Measurements from ENCODE around the gene ANKLE1. TPM values are rescaled to one million over a fixed set of nuclear protein-coding genes. Genes with fewer than 3 reads are reported as not detected.

ANKLE1 gene
- total and polyA plus RNA-seq, 10 of the 15 experiments (the other 5 are each of a cell fraction or from before 2014, with no cell fraction given): 2.2 to 17.9 (median 10.9) TPM

DNA sequence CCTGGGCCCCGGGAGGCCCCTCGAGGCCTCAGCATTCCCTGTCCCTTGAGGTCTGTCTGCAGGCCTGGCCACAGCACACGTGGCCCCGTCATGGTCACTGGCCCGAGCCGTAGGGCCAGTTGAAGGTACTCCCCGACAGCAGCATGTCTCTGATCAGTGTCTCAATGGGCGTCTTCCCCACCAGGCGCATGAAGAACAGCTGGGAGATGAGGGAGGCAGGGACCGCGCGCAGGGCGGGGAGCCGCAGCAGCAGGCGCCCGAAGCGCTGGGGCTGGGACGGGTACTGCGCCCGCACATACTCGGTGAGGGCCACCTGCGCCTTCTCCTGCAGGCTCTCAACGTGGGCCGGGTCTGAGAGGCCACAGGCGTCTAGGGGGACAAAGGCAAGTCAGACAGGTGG lies 49.4 kb upstream of the ANKLE1 start:
- no peak overlapping the region for H3K4me3 ChIP-seq
- ChIA-PET RAD21 (ENCODE audit: unreplicated experiment) (no interaction called here), POLR2A (no interaction called here), CTCF (interaction anchor here (1.5 kb wide), 1 partner anchor 28 kb away, joined by 4 read pairs; no protein-coding TSS in a partner anchor), SMC1A (ENCODE audit: uncharacterized antibody, unreplicated experiment) (no interaction called here)
- no peak overlapping the region for H3K27ac ChIP-seq (ENCODE audit: control insufficient read depth, insufficient read depth)
- FAIRE-seq: no peak
- 0 out of 2 replicates have a peak, but pooled peaks cover 4% of the 10 kb centered on the region for H3K4me1 ChIP-seq (ENCODE audit: control insufficient read depth, insufficient read depth, low read length)
- ATAC-seq: no peak
- no peak for DNase-seq (ENCODE audit: low read depth, low spot score)
- intact Hi-C loops (cut with micrococcal nuclease; ENCODE audit: unreplicated experiment) (no loop called here), in situ Hi-C loops (cut with MboI) (no loop called here)
- BruUV-seq (replicated peaks): no TSS peak
- WGBS (ENCODE audit: insufficient coverage, insufficient replicate concordance, low lambda C conversion rate, missing lambda C conversion rate): 82% methylated on average over 25 of the region's 25 CpGs
- peaks cover 10% of the 10 kb centered on the region for H3K79me2 ChIP-seq (ENCODE audit: control insufficient read depth, insufficient read depth, low read length)
- no peak overlapping the region for H3K9ac ChIP-seq (ENCODE audit: control insufficient read depth, insufficient read depth, low read length)
- H3K27me3 ChIP-seq (replicated peaks in 1 of 2; ENCODE audit: control insufficient read depth in 2 of 2, insufficient read depth in 2 of 2, low read length in 1 of 2): no peaks in the 10 kb centered on the region
- H3K9me3 ChIP-seq (replicated peaks; ENCODE audit: control insufficient read depth, insufficient read depth, low read length): no peaks in the 10 kb centered on the region
- H2AFZ ChIP-seq (ENCODE audit: control insufficient read depth, low read depth, low read length): no peak overlapping the region
- no peak overlapping the region for H3K4me2 ChIP-seq (ENCODE audit: control insufficient read depth, insufficient read depth)
- H4K20me1 ChIP-seq (ENCODE audit: control insufficient read depth, insufficient read depth): no peaks in the 10 kb centered on the region
- H3K36me3 ChIP-seq (ENCODE audit: control insufficient read depth in 2 of 2, insufficient read depth in 2 of 2, low read length in 1 of 2): no peaks in the 10 kb centered on the region; a peak in 1 of 4 replicates
- TF ChIP-seq YY1 (IDR thresholded peaks at IDR 0.05; ENCODE audit: low read depth, low read length): no peak

DNA sequence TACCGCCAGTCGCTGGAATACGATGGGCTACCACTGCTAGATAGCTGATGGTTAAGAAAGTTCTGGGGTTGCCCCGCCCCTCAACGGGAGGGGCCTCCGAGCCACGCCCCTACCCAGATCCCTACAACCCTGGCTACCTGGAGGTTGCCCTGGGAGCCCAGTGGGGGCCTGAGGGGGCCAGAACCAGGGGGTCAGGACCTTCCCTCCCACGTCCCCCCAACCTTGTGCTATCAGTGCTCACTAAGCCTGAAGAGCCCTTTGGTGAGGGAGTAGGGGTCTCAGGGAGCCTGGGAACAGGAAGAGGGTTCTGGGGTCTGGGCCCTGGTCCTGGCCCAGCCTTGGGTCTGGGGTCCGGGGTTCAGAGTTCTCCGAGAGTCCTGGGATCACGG lies 46.8 kb upstream of the ANKLE1 start:
- CTCF ChIA-PET: interaction anchor here (0.6 to 3.9 kb wide), 13 partner anchors 9 to 166 kb away, joined by 3 to 24 read pairs (median 5); partner anchors contain the start of genes OCEL1, USE1 and USHBP1
- 2% methylated on average over 11 of the region's 11 CpGs for WGBS (ENCODE audit: insufficient coverage, insufficient replicate concordance, low lambda C conversion rate, missing lambda C conversion rate)
- 0 out of 2 replicates have a peak, but pooled peaks cover 4% of the 10 kb centered on the region for H3K4me1 ChIP-seq (ENCODE audit: control insufficient read depth, insufficient read depth, low read length)
- peaks cover 10% of the 10 kb centered on the region for H3K79me2 ChIP-seq (ENCODE audit: control insufficient read depth, insufficient read depth, low read length)
- no peaks in the 10 kb centered on the region for H3K27me3 ChIP-seq (replicated peaks in 1 of 2; ENCODE audit: control insufficient read depth in 2 of 2, insufficient read depth in 2 of 2, low read length in 1 of 2)
- POLR2A ChIA-PET: interaction anchor here (0.6 to 3.3 kb wide), 10 partner anchors 9 to 584 kb away, joined by 3 to 31 read pairs (median 4); partner anchors contain the start of genes NR2F6, OCEL1 and USE1
- H3K27ac ChIP-seq (ENCODE audit: control insufficient read depth, insufficient read depth): peak overlapping the region; percentile 45
- H2AFZ ChIP-seq (ENCODE audit: control insufficient read depth, low read depth, low read length): peak overlapping the region; percentile 90
- peak overlapping the region; percentile 98 for H3K4me2 ChIP-seq (ENCODE audit: control insufficient read depth, insufficient read depth)
- no TSS peak for BruUV-seq (replicated peaks)
- no peak for TF ChIP-seq IKZF2 (IDR thresholded peaks at IDR 0.05)
- 0 out of 2 replicates have a peak, but pooled peaks have one; percentile 58 for TF ChIP-seq HDGF (IDR thresholded peaks at IDR 0.05)
- H3K9me3 ChIP-seq (replicated peaks; ENCODE audit: control insufficient read depth, insufficient read depth, low read length): no peaks in the 10 kb centered on the region
- H4K20me1 ChIP-seq (ENCODE audit: control insufficient read depth, insufficient read depth): no peaks in the 10 kb centered on the region
- peak overlapping the region; percentile 89 for H3K4me3 ChIP-seq
- ATAC-seq (peak; percentile 90), DNase-seq (ENCODE audit: low read depth, low spot score) (no peak), FAIRE-seq (peak; percentile 66)
- RAD21 ChIA-PET (ENCODE audit: unreplicated experiment): interaction anchor here (0.5 to 3.1 kb wide), 14 partner anchors 9 to 514 kb away, joined by 3 to 21 read pairs (median 4); partner anchors contain the start of genes BABAM1, HAUS8, OCEL1 and USE1
- intact Hi-C loops (cut with micrococcal nuclease; ENCODE audit: unreplicated experiment) (loop anchor here (2.0 kb wide), 1 partner anchor 160 kb away; the partner anchor contains the start of genes HAUS8 and MYO9B), in situ Hi-C loops (cut with MboI) (no loop called here)
- no peaks in the 10 kb centered on the region; a peak in 1 of 4 replicates for H3K36me3 ChIP-seq (ENCODE audit: control insufficient read depth in 2 of 2, insufficient read depth in 2 of 2, low read length in 1 of 2)
- SMC1A ChIA-PET (ENCODE audit: uncharacterized antibody, unreplicated experiment): interaction anchor here (0.7 to 1.8 kb wide), 7 partner anchors 8 to 167 kb away, joined by 3 to 8 read pairs (median 3); partner anchors contain the start of genes BABAM1 and OCEL1
- H3K9ac ChIP-seq (ENCODE audit: control insufficient read depth, insufficient read depth, low read length): peak overlapping the region; percentile 77

Measured in GM12878 (cell line).